PC-9 (cell line): ENCODE measurements around the gene IQSEC1.

Source experiments
- EZH2 ChIP-seq: fragments of 200-600 bp; sonication (generic); IDR thresholded peaks from 2 replicates; pipeline ENCODE4 v1.8.0; 2017; ENCODE audit warnings: antibody characterized with exemption, low read depth
- TF ChIP-seq, protein P1 (sequence below): fragments of 200-600 bp; sonication (generic); conservative IDR thresholded peaks from 2 replicates; pipeline ENCODE4 v1.6.1; 2017; ENCODE audit warnings: mixed run types, antibody characterized with exemption, mild to moderate bottlenecking, moderate library complexity

- TF ChIP-seq, protein P1, sequence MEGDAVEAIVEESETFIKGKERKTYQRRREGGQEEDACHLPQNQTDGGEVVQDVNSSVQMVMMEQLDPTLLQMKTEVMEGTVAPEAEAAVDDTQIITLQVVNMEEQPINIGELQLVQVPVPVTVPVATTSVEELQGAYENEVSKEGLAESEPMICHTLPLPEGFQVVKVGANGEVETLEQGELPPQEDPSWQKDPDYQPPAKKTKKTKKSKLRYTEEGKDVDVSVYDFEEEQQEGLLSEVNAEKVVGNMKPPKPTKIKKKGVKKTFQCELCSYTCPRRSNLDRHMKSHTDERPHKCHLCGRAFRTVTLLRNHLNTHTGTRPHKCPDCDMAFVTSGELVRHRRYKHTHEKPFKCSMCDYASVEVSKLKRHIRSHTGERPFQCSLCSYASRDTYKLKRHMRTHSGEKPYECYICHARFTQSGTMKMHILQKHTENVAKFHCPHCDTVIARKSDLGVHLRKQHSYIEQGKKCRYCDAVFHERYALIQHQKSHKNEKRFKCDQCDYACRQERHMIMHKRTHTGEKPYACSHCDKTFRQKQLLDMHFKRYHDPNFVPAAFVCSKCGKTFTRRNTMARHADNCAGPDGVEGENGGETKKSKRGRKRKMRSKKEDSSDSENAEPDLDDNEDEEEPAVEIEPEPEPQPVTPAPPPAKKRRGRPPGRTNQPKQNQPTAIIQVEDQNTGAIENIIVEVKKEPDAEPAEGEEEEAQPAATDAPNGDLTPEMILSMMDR = no peak
- no peak for TF ChIP-seq EZH2
Observed at GRCh38 chr3:12934431-12934830, 138.8 kb downstream of the IQSEC1 start.
